GM23338 (cell line): ENCODE results near the gene STX8. TPM values are rescaled to one million over a fixed set of nuclear protein-coding genes. Genes with fewer than 3 reads are reported as not detected.

Experiments
- ATAC-seq: fragments of 200-7000 bp; cut with Tn5 transposase; 3 replicates; pipeline ENCODE4 v1.9.1; 2020
- DNase-seq: peaks from one replicate; pipeline ENCODE4 v3.0.0-alpha.2; 2015; ENCODE audit warnings: low spot score
- H2AFZ ChIP-seq: fragments of 200-600 bp; sonication (generic); 2 replicates; pipeline ENCODE4 v1.8.0; 2016; ENCODE audit warnings: antibody characterized with exemption, mild to moderate bottlenecking, moderate library complexity
- H3F3A ChIP-seq: fragments of 200-600 bp; sonication (generic); replicated peaks from 2 replicates; pipeline ENCODE4 v1.8.0; 2017; ENCODE audit warnings: antibody characterized with exemption, mixed run types, low read depth
- H3K27ac ChIP-seq: fragments of 200-600 bp; sonication (generic); 2 replicates; pipeline ENCODE4 v1.6.1; 2016; ENCODE audit warnings: low read depth
- H3K27me3 ChIP-seq: fragments of 200-600 bp; sonication (generic); 2 replicates; pipeline ENCODE4 v1.8.0; 2016; ENCODE audit warnings: mild to moderate bottlenecking, mixed run types, moderate library complexity; ENCODE audit not compliant: insufficient read depth
- H3K36me3 ChIP-seq: fragments of 200-600 bp; sonication (generic); 2 replicates; pipeline ENCODE4 v1.8.0; 2016; ENCODE audit warnings: mild to moderate bottlenecking; ENCODE audit not compliant: insufficient read depth
- H3K4me1 ChIP-seq: fragments of 200-600 bp; sonication (generic); 2 replicates; pipeline ENCODE4 v1.8.0; 2016; ENCODE audit warnings: mild to moderate bottlenecking, moderate library complexity; ENCODE audit not compliant: insufficient read depth
- H3K4me2 ChIP-seq: fragments of 200-600 bp; sonication (generic); 2 replicates; pipeline ENCODE4 v1.7.1; 2017; ENCODE audit warnings: mixed run types
- H3K4me3 ChIP-seq: fragments of 200-600 bp; sonication (generic); 2 replicates; pipeline ENCODE4 v1.6.1; 2016; ENCODE audit warnings: mixed run types
- H3K79me2 ChIP-seq: fragments of 200-600 bp; sonication (generic); replicated peaks from 2 replicates; pipeline ENCODE4 v1.8.0; 2017; ENCODE audit warnings: mild to moderate bottlenecking; ENCODE audit not compliant: insufficient read depth
- H3K9me2 ChIP-seq: fragments of 200-600 bp; sonication (generic); 2 replicates; pipeline ENCODE4 v1.8.0; 2017; ENCODE audit not compliant: insufficient read depth
- H4K20me1 ChIP-seq: fragments of 200-600 bp; sonication (generic); replicated peaks from 2 replicates; pipeline ENCODE4 v1.8.0; 2017; ENCODE audit warnings: mild to moderate bottlenecking; ENCODE audit not compliant: insufficient read depth
- H3K27ac Mint-ChIP-seq: 2 replicates; pipeline ENCODE4 v1.8.0; 2020; ENCODE audit warnings: inconsistent platforms, mild to moderate bottlenecking, moderate library complexity, mixed read lengths
- H3K27me3 Mint-ChIP-seq: 3 replicates; pipeline ENCODE4 v1.8.0; 2022; ENCODE audit warnings: low read depth, mild to moderate bottlenecking, moderate library complexity, mixed read lengths, inconsistent platforms; ENCODE audit not compliant: insufficient read depth, poor library complexity
- H3K36me3 Mint-ChIP-seq: 3 replicates; pipeline ENCODE4 v1.8.0; 2021; ENCODE audit warnings: low read depth, mild to moderate bottlenecking, inconsistent platforms, moderate library complexity, mixed read lengths
- H3K4me1 Mint-ChIP-seq: 3 replicates; pipeline ENCODE4 v1.8.0; 2020; ENCODE audit warnings: mild to moderate bottlenecking, inconsistent platforms, mixed read lengths
- H3K4me3 Mint-ChIP-seq: 3 replicates; pipeline ENCODE4 v1.8.0; 2021; ENCODE audit warnings: moderate library complexity, mild to moderate bottlenecking, inconsistent platforms, mixed read lengths
- H3K9me3 Mint-ChIP-seq: 3 replicates; pipeline ENCODE4 v1.8.0; 2020; ENCODE audit warnings: moderate library complexity, mild to moderate bottlenecking, inconsistent platforms, mixed read lengths
- CREB1 ChIP-seq: fragments of 250-450 bp; sonication (Bioruptor Pico); IDR thresholded peaks from 2 replicates; pipeline ENCODE4 v1.5.0; 2020; ENCODE audit warnings: low read depth, mild to moderate bottlenecking, moderate library complexity
- EZH2phosphoT487 ChIP-seq: fragments of 200-600 bp; sonication (generic); IDR thresholded peaks from one replicate; pipeline ENCODE4 v1.8.1; 2018; ENCODE audit warnings: antibody characterized with exemption; ENCODE audit not compliant: unreplicated experiment
- JUNB ChIP-seq: IDR thresholded peaks from one replicate; pipeline ENCODE4 v1.6.1; 2016; ENCODE audit warnings: antibody characterized with exemption; ENCODE audit not compliant: unreplicated experiment
- NANOG ChIP-seq: IDR thresholded peaks from 2 replicates; pipeline ENCODE4 v1.6.1; 2016; ENCODE audit warnings: antibody characterized with exemption, borderline replicate concordance
- STAT1 ChIP-seq: IDR thresholded peaks from one replicate; pipeline ENCODE4 v1.6.1; 2016; ENCODE audit warnings: antibody characterized with exemption; ENCODE audit not compliant: unreplicated experiment
- polyA plus RNA-seq: library from polyadenylated mRNA; unstranded; fragments of >200 nt; fragmentation: Nextera tagmentation; extraction: Ambion mirVana; gene quantifications from 2 replicates; pipeline ENCODE4 v1.2.1, GENCODE V29; 2016
- total RNA-seq: library from RNA; depleted of rRNA; stranded (reverse); fragments of >200 nt; shearing (Covaris generic); gene quantifications from 2 replicates; pipeline ENCODE4 v1.2.3, GENCODE V29; 2014
- TF ChIP-seq, protein P1 (sequence below): fragments of 250-450 bp; sonication (Bioruptor Pico); IDR thresholded peaks from 2 replicates; pipeline ENCODE4 v1.5.0; 2020; ENCODE audit warnings: mild to moderate bottlenecking, moderate library complexity
- TF ChIP-seq, protein P2 (sequence below), 2 experiments: fragments of 200-600 bp in 1 of 2; sonication (generic) in 1 of 2; conservative IDR thresholded peaks; 2 replicates each; pipeline versions ENCODE4 v1.5.1 to v1.6.1; 2016 to 2017; ENCODE audit warnings: antibody characterized with exemption in 2 of 2, low read depth in 2 of 2, mild to moderate bottlenecking in 2 of 2, moderate library complexity in 1 of 2

STX8 gene
- total and polyA plus RNA-seq, 2 experiments from 2014 or later, result 59.4 to 82.3 TPM

DNA sequence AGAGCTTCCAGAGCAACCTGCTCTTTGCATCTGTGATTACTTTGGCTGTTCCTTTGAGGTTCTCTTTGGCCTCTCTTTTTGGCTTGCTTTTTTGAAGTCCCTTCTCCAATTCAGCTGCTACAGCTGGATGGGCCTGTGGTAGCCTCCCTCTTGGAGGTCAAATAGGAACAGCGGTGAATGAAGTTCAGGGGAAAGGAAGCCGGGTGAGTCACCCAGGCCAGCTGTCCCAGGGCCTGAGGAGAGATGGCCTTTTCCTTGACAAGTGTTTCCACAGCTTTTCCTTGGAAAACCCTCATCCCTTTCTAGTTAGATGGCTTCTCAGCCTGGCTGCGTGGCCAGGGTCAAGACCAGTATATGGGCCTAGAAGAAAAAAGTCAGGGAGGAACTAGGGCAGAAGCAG lies 103.1 kb downstream of the STX8 start (continued):
- TF ChIP-seq, protein P1, sequence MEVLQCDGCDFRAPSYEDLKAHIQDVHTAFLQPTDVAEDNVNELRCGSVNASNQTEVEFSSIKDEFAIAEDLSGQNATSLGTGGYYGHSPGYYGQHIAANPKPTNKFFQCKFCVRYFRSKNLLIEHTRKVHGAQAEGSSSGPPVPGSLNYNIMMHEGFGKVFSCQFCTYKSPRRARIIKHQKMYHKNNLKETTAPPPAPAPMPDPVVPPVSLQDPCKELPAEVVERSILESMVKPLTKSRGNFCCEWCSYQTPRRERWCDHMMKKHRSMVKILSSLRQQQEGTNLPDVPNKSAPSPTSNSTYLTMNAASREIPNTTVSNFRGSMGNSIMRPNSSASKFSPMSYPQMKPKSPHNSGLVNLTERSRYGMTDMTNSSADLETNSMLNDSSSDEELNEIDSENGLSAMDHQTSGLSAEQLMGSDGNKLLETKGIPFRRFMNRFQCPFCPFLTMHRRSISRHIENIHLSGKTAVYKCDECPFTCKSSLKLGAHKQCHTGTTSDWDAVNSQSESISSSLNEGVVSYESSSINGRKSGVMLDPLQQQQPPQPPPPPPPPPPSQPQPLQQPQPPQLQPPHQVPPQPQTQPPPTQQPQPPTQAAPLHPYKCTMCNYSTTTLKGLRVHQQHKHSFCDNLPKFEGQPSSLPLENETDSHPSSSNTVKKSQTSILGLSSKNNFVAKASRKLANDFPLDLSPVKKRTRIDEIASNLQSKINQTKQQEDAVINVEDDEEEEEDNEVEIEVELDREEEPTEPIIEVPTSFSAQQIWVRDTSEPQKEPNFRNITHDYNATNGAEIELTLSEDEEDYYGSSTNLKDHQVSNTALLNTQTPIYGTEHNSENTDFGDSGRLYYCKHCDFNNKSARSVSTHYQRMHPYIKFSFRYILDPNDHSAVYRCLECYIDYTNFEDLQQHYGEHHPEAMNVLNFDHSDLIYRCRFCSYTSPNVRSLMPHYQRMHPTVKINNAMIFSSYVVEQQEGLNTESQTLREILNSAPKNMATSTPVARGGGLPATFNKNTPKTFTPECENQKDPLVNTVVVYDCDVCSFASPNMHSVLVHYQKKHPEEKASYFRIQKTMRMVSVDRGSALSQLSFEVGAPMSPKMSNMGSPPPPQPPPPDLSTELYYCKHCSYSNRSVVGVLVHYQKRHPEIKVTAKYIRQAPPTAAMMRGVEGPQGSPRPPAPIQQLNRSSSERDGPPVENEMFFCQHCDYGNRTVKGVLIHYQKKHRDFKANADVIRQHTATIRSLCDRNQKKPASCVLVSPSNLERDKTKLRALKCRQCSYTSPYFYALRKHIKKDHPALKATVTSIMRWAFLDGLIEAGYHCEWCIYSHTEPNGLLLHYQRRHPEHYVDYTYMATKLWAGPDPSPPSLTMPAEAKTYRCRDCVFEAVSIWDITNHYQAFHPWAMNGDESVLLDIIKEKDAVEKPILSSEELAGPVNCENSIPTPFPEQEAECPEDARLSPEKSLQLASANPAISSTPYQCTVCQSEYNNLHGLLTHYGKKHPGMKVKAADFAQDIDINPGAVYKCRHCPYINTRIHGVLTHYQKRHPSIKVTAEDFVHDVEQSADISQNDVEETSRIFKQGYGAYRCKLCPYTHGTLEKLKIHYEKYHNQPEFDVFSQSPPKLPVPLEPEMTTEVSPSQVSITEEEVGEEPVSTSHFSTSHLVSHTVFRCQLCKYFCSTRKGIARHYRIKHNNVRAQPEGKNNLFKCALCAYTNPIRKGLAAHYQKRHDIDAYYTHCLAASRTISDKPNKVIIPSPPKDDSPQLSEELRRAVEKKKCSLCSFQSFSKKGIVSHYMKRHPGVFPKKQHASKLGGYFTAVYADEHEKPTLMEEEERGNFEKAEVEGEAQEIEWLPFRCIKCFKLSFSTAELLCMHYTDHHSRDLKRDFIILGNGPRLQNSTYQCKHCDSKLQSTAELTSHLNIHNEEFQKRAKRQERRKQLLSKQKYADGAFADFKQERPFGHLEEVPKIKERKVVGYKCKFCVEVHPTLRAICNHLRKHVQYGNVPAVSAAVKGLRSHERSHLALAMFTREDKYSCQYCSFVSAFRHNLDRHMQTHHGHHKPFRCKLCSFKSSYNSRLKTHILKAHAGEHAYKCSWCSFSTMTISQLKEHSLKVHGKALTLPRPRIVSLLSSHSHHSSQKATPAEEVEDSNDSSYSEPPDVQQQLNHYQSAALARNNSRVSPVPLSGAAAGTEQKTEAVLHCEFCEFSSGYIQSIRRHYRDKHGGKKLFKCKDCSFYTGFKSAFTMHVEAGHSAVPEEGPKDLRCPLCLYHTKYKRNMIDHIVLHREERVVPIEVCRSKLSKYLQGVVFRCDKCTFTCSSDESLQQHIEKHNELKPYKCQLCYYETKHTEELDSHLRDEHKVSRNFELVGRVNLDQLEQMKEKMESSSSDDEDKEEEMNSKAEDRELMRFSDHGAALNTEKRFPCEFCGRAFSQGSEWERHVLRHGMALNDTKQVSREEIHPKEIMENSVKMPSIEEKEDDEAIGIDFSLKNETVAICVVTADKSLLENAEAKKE (CRISPR knock-in tag), result no peak
- TF ChIP-seq JUNB, result no peak
- TF ChIP-seq EZH2phosphoT487, result no peak
- TF ChIP-seq, protein P2, sequence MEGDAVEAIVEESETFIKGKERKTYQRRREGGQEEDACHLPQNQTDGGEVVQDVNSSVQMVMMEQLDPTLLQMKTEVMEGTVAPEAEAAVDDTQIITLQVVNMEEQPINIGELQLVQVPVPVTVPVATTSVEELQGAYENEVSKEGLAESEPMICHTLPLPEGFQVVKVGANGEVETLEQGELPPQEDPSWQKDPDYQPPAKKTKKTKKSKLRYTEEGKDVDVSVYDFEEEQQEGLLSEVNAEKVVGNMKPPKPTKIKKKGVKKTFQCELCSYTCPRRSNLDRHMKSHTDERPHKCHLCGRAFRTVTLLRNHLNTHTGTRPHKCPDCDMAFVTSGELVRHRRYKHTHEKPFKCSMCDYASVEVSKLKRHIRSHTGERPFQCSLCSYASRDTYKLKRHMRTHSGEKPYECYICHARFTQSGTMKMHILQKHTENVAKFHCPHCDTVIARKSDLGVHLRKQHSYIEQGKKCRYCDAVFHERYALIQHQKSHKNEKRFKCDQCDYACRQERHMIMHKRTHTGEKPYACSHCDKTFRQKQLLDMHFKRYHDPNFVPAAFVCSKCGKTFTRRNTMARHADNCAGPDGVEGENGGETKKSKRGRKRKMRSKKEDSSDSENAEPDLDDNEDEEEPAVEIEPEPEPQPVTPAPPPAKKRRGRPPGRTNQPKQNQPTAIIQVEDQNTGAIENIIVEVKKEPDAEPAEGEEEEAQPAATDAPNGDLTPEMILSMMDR (conservative IDR thresholded peaks at IDR 0.05; ENCODE audit: low read depth in 2 of 2), result no peak
- no peak for TF ChIP-seq STAT1

DNA sequence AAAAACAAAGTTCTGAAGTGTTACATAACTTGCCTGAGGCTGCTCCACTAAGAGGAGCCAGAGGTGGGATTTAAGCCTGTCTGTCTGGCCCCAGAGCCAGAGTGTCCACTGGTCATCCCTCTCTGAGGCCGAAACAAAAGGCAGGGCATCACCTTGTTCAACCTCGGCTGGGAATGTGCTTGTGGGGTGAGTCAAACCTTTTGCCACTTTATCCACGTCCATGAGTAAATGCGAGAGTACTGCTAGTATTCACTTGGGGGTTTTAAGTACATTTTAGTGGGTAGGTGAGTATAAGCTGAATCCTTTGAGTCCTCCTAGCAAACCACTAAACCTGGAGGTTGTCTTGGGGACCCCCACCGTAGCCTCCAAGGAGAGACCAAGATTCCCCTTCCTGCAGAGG lies 103.5 kb downstream of the STX8 start:
- H3K27ac ChIP-seq, result no peak overlapping the region
- no peak overlapping the region for H3K4me3 ChIP-seq
- peaks cover 1% of the 10 kb centered on the region for H3K27me3 Mint-ChIP-seq
- no peaks in the 10 kb centered on the region for H3K79me2 ChIP-seq
- H3K4me1 Mint-ChIP-seq, result peaks cover 17% of the 10 kb centered on the region
- no peaks in the 10 kb centered on the region for H4K20me1 ChIP-seq
- no peak overlapping the region for H3K27ac Mint-ChIP-seq
- no peaks in the 10 kb centered on the region; the same call in 1 of the 2 replicates for H3K36me3 ChIP-seq
- no peaks in the 10 kb centered on the region for H3K9me3 Mint-ChIP-seq
- no peak overlapping the region for H3K4me3 Mint-ChIP-seq
- no peak overlapping the region for H3K4me2 ChIP-seq
- H3K27me3 ChIP-seq, result no peaks in the 10 kb centered on the region
- ATAC-seq, result no peak
- H3F3A ChIP-seq, result no peaks in the 10 kb centered on the region
- peaks cover 5% of the 10 kb centered on the region; the same call in 1 of the 2 replicates for H3K4me1 ChIP-seq
- H3K9me2 ChIP-seq, result no peaks in the 10 kb centered on the region
- no peak overlapping the region for H2AFZ ChIP-seq
- DNase-seq, result no peak
- no peaks in the 10 kb centered on the region; the same call in 1 of the 3 replicates for H3K36me3 Mint-ChIP-seq
- no peak for TF ChIP-seq EZH2phosphoT487
- TF ChIP-seq NANOG, result no peak
- TF ChIP-seq, protein P1 (CRISPR knock-in tag), result no peak
- no peak for TF ChIP-seq JUNB
- TF ChIP-seq CREB1 (CRISPR knock-in tag), result no peak
- TF ChIP-seq STAT1, result no peak
